Hepatocyte (in vitro differentiated cells): ENCODE data around the gene PIK3R6. TPM values are rescaled to one million over a fixed set of nuclear protein-coding genes. Genes with fewer than 3 reads are reported as not detected.

Source experiments
- DNase-seq: peaks from one replicate; pipeline ENCODE4 v3.0.0-alpha.2; 2016; ENCODE audit warnings: low spot score
- H2AFZ ChIP-seq: fragments of 200-600 bp; sonication (generic); 2 replicates; pipeline ENCODE4 v1.6.0; 2016; ENCODE audit warnings: antibody characterized with exemption, mild to moderate bottlenecking
- H3K27ac ChIP-seq: fragments of 200-600 bp; sonication (generic); 2 replicates; pipeline ENCODE4 v1.5.1; 2016; ENCODE audit warnings: mild to moderate bottlenecking
- H3K27me3 ChIP-seq: fragments of 200-600 bp; sonication (generic); 2 replicates; pipeline ENCODE4 v1.6.1; 2016
- H3K36me3 ChIP-seq: fragments of 200-600 bp; sonication (generic); replicated peaks from 2 replicates; pipeline ENCODE4 v1.5.1; 2016; ENCODE audit warnings: low read depth; ENCODE audit not compliant: insufficient read depth
- H3K4me1 ChIP-seq: fragments of 200-600 bp; sonication (generic); 2 replicates; pipeline ENCODE4 v1.5.1; 2016; ENCODE audit warnings: mild to moderate bottlenecking, moderate library complexity; ENCODE audit not compliant: insufficient read depth
- H3K4me2 ChIP-seq: fragments of 200-600 bp; sonication (generic); 2 replicates; pipeline ENCODE4 v1.6.0; 2016
- H3K4me3 ChIP-seq: fragments of 200-600 bp; sonication (generic); 2 replicates; pipeline ENCODE4 v1.5.1; 2016; ENCODE audit warnings: mild to moderate bottlenecking
- H3K79me2 ChIP-seq: fragments of 200-600 bp; sonication (generic); 2 replicates; pipeline ENCODE4 v1.6.0; 2017; ENCODE audit warnings: mild to moderate bottlenecking
- H3K9me2 ChIP-seq: fragments of 200-600 bp; sonication (generic); replicated peaks from 2 replicates; pipeline ENCODE4 v1.6.0; 2017; ENCODE audit warnings: mild to moderate bottlenecking; ENCODE audit not compliant: insufficient read depth
- H3K9me3 ChIP-seq: fragments of 200-600 bp; sonication (generic); 2 replicates; pipeline ENCODE4 v1.5.1; 2016; ENCODE audit warnings: low read depth, mild to moderate bottlenecking
- H4K20me1 ChIP-seq: fragments of 200-600 bp; sonication (generic); 2 replicates; pipeline ENCODE4 v1.6.0; 2016; ENCODE audit warnings: mild to moderate bottlenecking; ENCODE audit not compliant: insufficient read depth, poor library complexity, severe bottlenecking
- CTCF ChIP-seq: fragments of 200-600 bp; sonication (generic); IDR thresholded peaks from 2 replicates; pipeline ENCODE4 v1.5.1; 2016; ENCODE audit warnings: antibody characterized with exemption, mild to moderate bottlenecking; ENCODE audit not compliant: poor library complexity
- EZH2 ChIP-seq: fragments of 200-600 bp; sonication (generic); IDR thresholded peaks from 2 replicates; pipeline ENCODE4 v1.6.1; 2016; ENCODE audit warnings: antibody characterized with exemption, mild to moderate bottlenecking, borderline replicate concordance
- EZH2phosphoT487 ChIP-seq: fragments of 200-600 bp; sonication (generic); IDR thresholded peaks from one replicate; pipeline ENCODE4 v1.6.1; 2018; ENCODE audit warnings: antibody characterized with exemption, mild to moderate bottlenecking, low read depth, moderate library complexity; ENCODE audit not compliant: unreplicated experiment, severe bottlenecking
- WGBS: methylation state at CpG from one replicate; pipeline ENCODE4 v1.1.6; 2016; ENCODE audit warnings: low lambda C conversion rate; ENCODE audit errors: missing lambda C conversion rate; 5-methylcytosine and 5-hydroxymethylcytosine counted together
- polyA plus RNA-seq: library from polyadenylated mRNA; unstranded; fragments of >200 nt; fragmentation: Nextera tagmentation; extraction: Ambion mirVana; gene quantifications from 2 replicates; pipeline ENCODE4 v1.2.1, GENCODE V29; 2016
- total RNA-seq: library from RNA; depleted of rRNA; stranded (reverse); fragments of >200 nt; gene quantifications from 2 replicates; pipeline ENCODE4 v1.2.3, GENCODE V29; 2014

Gene PIK3R6
- total and polyA plus RNA-seq, 2 experiments from 2014 or later = 0.07 to 0.10 TPM

DNA sequence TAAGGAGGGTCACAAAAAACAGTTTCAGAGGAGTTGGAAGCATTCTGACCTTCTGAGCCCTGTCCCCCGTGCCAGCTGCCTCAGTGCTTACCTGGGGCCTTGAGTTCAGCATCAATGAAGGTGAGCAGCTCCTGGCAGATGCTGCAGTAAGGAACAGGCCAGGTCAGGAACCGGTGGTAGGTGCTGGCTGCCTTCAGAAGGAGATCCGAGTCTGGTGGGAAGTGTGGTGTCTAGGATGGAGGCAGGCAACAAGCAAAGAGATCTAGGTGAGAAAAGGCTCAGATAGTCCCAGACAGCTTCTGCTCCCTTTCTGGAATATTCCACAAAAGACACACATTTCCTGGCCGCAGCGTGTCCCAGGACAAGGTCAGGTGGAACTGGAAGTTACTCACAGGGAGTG, 37.2 kb upstream of the PIK3R6 start:
- Histone ChIP-seq H3K9me2 (no peaks in the 10 kb centered on the region), H3K4me1 (no peaks in the 10 kb centered on the region), H3K27me3 (peaks cover 13% of the 10 kb centered on the region), H3K27ac (no peak overlapping the region), H3K79me2 (no peaks in the 10 kb centered on the region), H3K36me3 (no peaks in the 10 kb centered on the region), H4K20me1 (no peaks in the 10 kb centered on the region), H3K9me3 (no peaks in the 10 kb centered on the region), H3K4me3 (no peak overlapping the region), H3K4me2 (no peak overlapping the region), H2AFZ (no peak overlapping the region)
- TF ChIP-seq CTCF (no peak), EZH2phosphoT487 (no peak), EZH2 (no peak)
- no peak for DNase-seq
- WGBS = 92% methylated on average over 5 of the region's 5 CpGs

- Histone ChIP-seq H3K36me3 (no peaks in the 10 kb centered on the region), H3K4me2 (no peak overlapping the region), H3K9me3 (no peaks in the 10 kb centered on the region), H3K9me2 (no peaks in the 10 kb centered on the region), H3K79me2 (no peaks in the 10 kb centered on the region), H3K4me1 (no peaks in the 10 kb centered on the region), H3K27me3 (peaks cover 13% of the 10 kb centered on the region), H2AFZ (no peak overlapping the region), H3K27ac (no peak overlapping the region), H4K20me1 (no peaks in the 10 kb centered on the region), H3K4me3 (no peak overlapping the region)
- TF ChIP-seq EZH2phosphoT487 (no peak), CTCF (no peak), EZH2 (no peak)
- 60% methylated on average over 2 of the region's 2 CpGs for WGBS
- DNase-seq = no peak
These were observed 36.7 kb upstream of the PIK3R6 start for GRCh38 chr17:8904201-8904600.

- H3K79me2 ChIP-seq = no peaks in the 10 kb centered on the region
- 67% methylated on average over 15 of the region's 15 CpGs for WGBS
- H3K9me2 ChIP-seq = no peaks in the 10 kb centered on the region
- TF ChIP-seq EZH2phosphoT487 (no peak), CTCF (no peak), EZH2 (no peak)
- H3K27me3 ChIP-seq = peaks cover 18% of the 10 kb centered on the region
- no peaks in the 10 kb centered on the region for H4K20me1 ChIP-seq
- H3K27ac ChIP-seq = no peak overlapping the region
- H3K36me3 ChIP-seq = no peaks in the 10 kb centered on the region
- H2AFZ ChIP-seq = no peak overlapping the region
- H3K4me3 ChIP-seq = no peak overlapping the region
- no peaks in the 10 kb centered on the region for H3K9me3 ChIP-seq
- no peak for DNase-seq
- no peak overlapping the region for H3K4me2 ChIP-seq
- no peaks in the 10 kb centered on the region for H3K4me1 ChIP-seq
These were observed 33.4 kb upstream of the PIK3R6 start for GRCh38 chr17:8900626-8901585.
